HG02943 (cell line): ENCODE data around the gene SLC7A1.
A peak's percentile ranks its signal among the peaks of the same experiment; 100 is the strongest.

Experiments used
- ATAC-seq: cut with Tn5 transposase; IDR thresholded peaks from one replicate; pipeline ENCODE4 v1.9.1; 2021; ENCODE audit warnings: mild to moderate bottlenecking, low read depth, moderate library complexity; ENCODE audit not compliant: unreplicated experiment

Gene SLC7A1

GRCh38 chr13:29513981-29514719, 81.3 kb downstream of the SLC7A1 start:
- no peak for ATAC-seq

- ATAC-seq: no peak
Observed at GRCh38 chr13:29513002-29513980, 82.2 kb downstream of the SLC7A1 start.

GRCh38 chr13:29511980-29512379, 83.5 kb downstream of the SLC7A1 start:
- ATAC-seq: no peak

GRCh38 chr13:29511106-29511796, 84.2 kb downstream of the SLC7A1 start:
- ATAC-seq: no peak

GRCh38 chr13:29510651-29511084, 84.8 kb downstream of the SLC7A1 start:
- ATAC-seq: no peak

- ATAC-seq: no peak
Observed at GRCh38 chr13:29509999-29510589, 85.4 kb downstream of the SLC7A1 start.

- no peak for ATAC-seq
Observed at GRCh38 chr13:29508876-29509252, 86.6 kb downstream of the SLC7A1 start.

GRCh38 chr13:29508130-29508875, 87.2 kb downstream of the SLC7A1 start:
- ATAC-seq: peak; percentile 67

GRCh38 chr13:29507356-29507755, 88.1 kb downstream of the SLC7A1 start:
- no peak for ATAC-seq

GRCh38 chr13:29505950-29506349, 89.5 kb downstream of the SLC7A1 start:
- ATAC-seq: no peak

GRCh38 chr13:29505511-29505910, 90.0 kb downstream of the SLC7A1 start:
- no peak for ATAC-seq

- ATAC-seq: no peak
Observed at GRCh38 chr13:29504691-29505090, 90.8 kb downstream of the SLC7A1 start.

- no peak for ATAC-seq
Observed at GRCh38 chr13:29503041-29503837, 92.2 kb downstream of the SLC7A1 start.

- ATAC-seq: no peak
Observed at GRCh38 chr13:29502391-29503008, 93.0 kb downstream of the SLC7A1 start.

- no peak for ATAC-seq
Observed at GRCh38 chr13:29501674-29502073, 93.8 kb downstream of the SLC7A1 start.

- no peak for ATAC-seq
Observed at GRCh38 chr13:29500386-29500785, 95.1 kb downstream of the SLC7A1 start.

GRCh38 chr13:29499506-29500165, 95.9 kb downstream of the SLC7A1 start:
- no peak for ATAC-seq

GRCh38 chr13:29498426-29499040, 97.0 kb downstream of the SLC7A1 start:
- ATAC-seq: no peak
